ENCODE data around the gene PDIK1L. TPM values are rescaled to one million over a fixed set of nuclear protein-coding genes. Genes with fewer than 3 reads are reported as not detected.

Gene PDIK1L
- total RNA-seq, 1 donor from 2014 or later: 12.0 TPM

DNA sequence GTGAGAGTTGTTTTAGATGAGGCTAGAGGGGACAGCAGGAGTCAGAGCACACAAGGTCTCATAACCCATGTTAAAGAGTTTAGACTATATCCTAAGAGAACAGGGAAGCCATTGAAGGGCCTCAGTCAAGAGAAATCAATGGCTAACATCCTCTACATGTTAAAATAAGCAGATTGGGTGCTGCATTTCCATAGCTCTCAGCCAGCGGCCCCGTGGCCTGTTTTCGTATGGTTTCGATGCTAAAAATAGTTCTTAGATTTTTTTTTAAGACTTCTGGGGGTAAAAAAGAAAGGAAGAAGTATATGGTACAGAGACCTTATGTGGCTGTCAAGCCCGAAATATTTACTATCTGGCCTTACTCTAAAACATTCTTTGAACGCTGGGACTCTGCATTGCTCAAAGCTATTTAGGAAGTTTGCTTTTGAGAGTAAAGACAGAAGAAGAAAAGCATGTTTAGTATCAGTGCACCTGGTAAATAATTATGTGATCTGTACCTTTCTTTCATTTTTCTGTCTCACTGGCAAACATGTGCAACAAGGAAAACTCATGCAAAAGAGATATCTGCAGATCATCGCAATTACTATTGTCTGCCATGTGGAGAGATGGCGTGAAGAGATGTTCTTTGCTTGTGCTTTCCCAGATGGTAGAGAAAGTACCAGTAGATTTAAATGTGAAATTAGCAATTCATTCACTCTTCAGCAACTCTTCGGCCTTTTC is 8.4 kb downstream of the PDIK1L start:
- Histone ChIP-seq H3K27me3 (no peaks in the 10 kb centered on the region), H3K36me3 (peaks cover 7% of the 10 kb centered on the region)
- no peaks in the 10 kb centered on the region for H3K9me3 Mint-ChIP-seq

DNA sequence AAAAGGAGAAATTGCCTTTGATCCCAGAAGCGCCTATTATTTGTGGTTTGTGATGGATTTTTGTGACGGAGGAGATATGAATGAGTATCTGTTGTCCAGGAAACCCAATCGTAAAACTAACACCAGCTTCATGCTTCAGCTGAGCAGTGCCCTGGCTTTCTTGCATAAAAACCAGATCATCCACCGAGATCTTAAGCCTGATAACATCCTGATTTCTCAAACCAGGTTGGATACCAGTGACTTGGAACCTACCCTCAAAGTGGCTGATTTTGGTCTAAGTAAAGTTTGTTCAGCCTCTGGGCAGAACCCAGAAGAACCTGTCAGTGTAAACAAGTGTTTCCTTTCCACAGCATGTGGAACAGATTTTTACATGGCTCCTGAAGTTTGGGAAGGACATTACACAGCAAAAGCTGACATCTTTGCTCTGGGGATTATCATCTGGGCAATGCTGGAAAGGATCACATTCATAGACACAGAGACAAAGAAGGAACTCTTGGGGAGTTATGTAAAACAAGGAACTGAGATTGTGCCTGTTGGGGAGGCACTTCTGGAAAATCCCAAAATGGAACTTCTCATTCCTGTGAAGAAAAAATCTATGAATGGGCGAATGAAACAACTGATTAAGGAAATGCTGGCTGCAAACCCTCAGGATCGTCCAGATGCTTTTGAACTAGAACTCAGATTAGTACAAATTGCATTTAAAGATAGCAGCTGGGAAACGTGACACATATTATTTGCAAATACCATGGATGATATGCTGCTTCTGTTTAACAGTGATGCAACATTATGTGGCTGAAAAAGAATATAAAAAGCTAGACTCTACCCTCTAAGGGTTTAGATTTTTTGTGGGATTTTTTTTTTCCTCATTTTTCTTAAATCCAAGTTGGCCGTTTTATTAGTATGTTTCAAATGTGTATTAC is 10.5 kb downstream of the PDIK1L start:
- Mint-ChIP-seq H3K27ac (no peak overlapping the region), H3K9me3 (no peaks in the 10 kb centered on the region), H3K4me3 (no peak overlapping the region), H3K4me1 (no peaks in the 10 kb centered on the region), H3K36me3 (peaks cover 17% of the 10 kb centered on the region), H3K27me3 (ENCODE audit: insufficient read depth, low read depth) (no peaks in the 10 kb centered on the region)
- TF ChIP-seq EZH2phosphoT487 (IDR thresholded peaks at IDR 0.05): no peak
- no peak for TF ChIP-seq EZH2 (IDR thresholded peaks at IDR 0.05)
- TF ChIP-seq, protein P1, sequence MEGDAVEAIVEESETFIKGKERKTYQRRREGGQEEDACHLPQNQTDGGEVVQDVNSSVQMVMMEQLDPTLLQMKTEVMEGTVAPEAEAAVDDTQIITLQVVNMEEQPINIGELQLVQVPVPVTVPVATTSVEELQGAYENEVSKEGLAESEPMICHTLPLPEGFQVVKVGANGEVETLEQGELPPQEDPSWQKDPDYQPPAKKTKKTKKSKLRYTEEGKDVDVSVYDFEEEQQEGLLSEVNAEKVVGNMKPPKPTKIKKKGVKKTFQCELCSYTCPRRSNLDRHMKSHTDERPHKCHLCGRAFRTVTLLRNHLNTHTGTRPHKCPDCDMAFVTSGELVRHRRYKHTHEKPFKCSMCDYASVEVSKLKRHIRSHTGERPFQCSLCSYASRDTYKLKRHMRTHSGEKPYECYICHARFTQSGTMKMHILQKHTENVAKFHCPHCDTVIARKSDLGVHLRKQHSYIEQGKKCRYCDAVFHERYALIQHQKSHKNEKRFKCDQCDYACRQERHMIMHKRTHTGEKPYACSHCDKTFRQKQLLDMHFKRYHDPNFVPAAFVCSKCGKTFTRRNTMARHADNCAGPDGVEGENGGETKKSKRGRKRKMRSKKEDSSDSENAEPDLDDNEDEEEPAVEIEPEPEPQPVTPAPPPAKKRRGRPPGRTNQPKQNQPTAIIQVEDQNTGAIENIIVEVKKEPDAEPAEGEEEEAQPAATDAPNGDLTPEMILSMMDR (IDR thresholded peaks at IDR 0.05): no peak
- Histone ChIP-seq H3K27me3 (no peaks in the 10 kb centered on the region), H2AFZ (replicated peaks) (no peak overlapping the region), H3K9ac (no peak overlapping the region), H3K9me3 (ENCODE audit: low read depth) (no peaks in the 10 kb centered on the region), H3K4me3 (no peak overlapping the region), H3K4me1 (no peaks in the 10 kb centered on the region), H3K27ac (no peak overlapping the region), H3K79me2 (ENCODE audit: low read depth) (no peaks in the 10 kb centered on the region), H3F3A (ENCODE audit: low read depth) (no peaks in the 10 kb centered on the region), H3K36me3 (peaks cover 7% of the 10 kb centered on the region), H4K20me1 (ENCODE audit: low read depth) (peaks cover 8% of the 10 kb centered on the region), H3K4me2 (no peak overlapping the region)
- DNase-seq (ENCODE audit: low spot score): no peak

More for the DNA sequence above, 8.4 kb downstream of the PDIK1L start:
- Mint-ChIP-seq H3K4me3 (no peak overlapping the region), H3K36me3 (peaks cover 17% of the 10 kb centered on the region), H3K4me1 (no peaks in the 10 kb centered on the region), H3K27me3 (ENCODE audit: insufficient read depth, low read depth) (no peaks in the 10 kb centered on the region), H3K27ac (no peak overlapping the region)
- H3K9ac ChIP-seq: no peak overlapping the region
- no peak overlapping the region for H3K27ac ChIP-seq
- H3F3A ChIP-seq (ENCODE audit: low read depth): no peaks in the 10 kb centered on the region
- H3K4me1 ChIP-seq: no peaks in the 10 kb centered on the region
- DNase-seq (ENCODE audit: low spot score): no peak
- H4K20me1 ChIP-seq (ENCODE audit: low read depth): peaks cover 8% of the 10 kb centered on the region
- no peaks in the 10 kb centered on the region for H3K9me3 ChIP-seq (ENCODE audit: low read depth)
- H3K79me2 ChIP-seq (ENCODE audit: low read depth): peaks cover 2% of the 10 kb centered on the region
- H3K4me2 ChIP-seq: no peak overlapping the region
- H2AFZ ChIP-seq (replicated peaks): no peak overlapping the region
- no peak overlapping the region for H3K4me3 ChIP-seq
- TF ChIP-seq, protein P1 (IDR thresholded peaks at IDR 0.05): no peak
- TF ChIP-seq EZH2 (IDR thresholded peaks at IDR 0.05) (no peak), EZH2phosphoT487 (IDR thresholded peaks at IDR 0.05) (no peak)

DNA sequence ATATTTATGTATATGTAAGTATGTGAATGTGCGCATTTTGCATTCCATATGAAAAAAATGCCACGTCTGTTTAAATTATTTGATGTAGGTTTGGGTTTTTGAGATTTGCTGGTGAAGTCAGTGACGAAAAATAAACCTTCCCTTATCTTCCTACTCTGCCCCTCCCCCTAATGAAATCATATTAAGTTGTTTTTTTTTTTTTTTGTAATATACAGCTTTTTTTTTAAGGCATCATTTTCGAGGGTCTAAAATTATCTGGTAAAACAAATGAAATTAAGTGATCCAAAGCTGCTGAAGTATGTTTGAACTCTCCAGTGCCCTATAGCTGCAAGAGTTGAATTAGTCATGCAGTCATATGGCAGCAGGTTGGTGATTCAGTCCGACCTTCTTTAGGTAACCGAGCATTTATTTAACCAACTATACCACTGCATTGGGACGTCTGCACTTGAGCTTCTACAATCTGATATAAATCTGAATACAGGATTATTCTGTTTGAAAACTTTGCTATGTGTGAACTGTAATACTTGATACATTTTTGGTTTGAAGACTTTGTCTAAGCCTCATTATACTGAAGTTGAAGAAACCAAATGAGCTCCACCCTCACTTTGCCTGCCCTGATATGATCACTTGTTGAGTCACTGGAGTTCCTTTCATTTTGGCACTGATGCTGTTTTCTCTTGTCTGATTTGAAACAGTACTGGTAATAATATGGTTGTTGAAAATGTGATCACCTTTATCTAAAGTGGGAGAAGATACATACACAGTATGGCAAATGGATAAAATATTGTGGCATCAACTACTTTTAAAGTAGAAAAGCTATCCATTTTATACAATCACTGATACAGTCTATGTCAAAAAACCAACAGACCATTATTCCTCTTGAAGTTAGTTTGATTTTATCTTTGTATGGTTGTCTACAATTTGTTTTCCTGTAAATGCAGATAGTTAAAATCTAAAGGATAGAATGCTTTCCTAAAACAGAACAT is 11.7 kb downstream of the PDIK1L start:
- Mint-ChIP-seq H3K4me3 (no peak overlapping the region), H3K4me1 (peaks cover 9% of the 10 kb centered on the region), H3K36me3 (peaks cover 12% of the 10 kb centered on the region), H3K27me3 (ENCODE audit: insufficient read depth, low read depth) (no peaks in the 10 kb centered on the region), H3K27ac (no peak overlapping the region), H3K9me3 (no peaks in the 10 kb centered on the region)
- Histone ChIP-seq H3K79me2 (ENCODE audit: low read depth) (no peaks in the 10 kb centered on the region), H3K4me1 (no peaks in the 10 kb centered on the region), H4K20me1 (ENCODE audit: low read depth) (peaks cover 8% of the 10 kb centered on the region), H3K27ac (no peak overlapping the region), H3K36me3 (peaks cover 5% of the 10 kb centered on the region), H3K9me3 (ENCODE audit: low read depth) (no peaks in the 10 kb centered on the region), H3K27me3 (no peaks in the 10 kb centered on the region), H3K4me3 (no peak overlapping the region), H3K9ac (no peak overlapping the region), H3F3A (ENCODE audit: low read depth) (peaks cover 3% of the 10 kb centered on the region), H3K4me2 (no peak overlapping the region), H2AFZ (replicated peaks) (no peak overlapping the region)
- TF ChIP-seq, protein P1 (IDR thresholded peaks at IDR 0.05): no peak
- TF ChIP-seq EZH2 (IDR thresholded peaks at IDR 0.05): no peak
- no peak for TF ChIP-seq EZH2phosphoT487 (IDR thresholded peaks at IDR 0.05)
- no peak for DNase-seq (ENCODE audit: low spot score)
